HG02981 (cell line): ENCODE results near the gene ARHGEF7.

ENCODE experiments used
- ATAC-seq: cut with Tn5 transposase; IDR thresholded peaks from one replicate; pipeline ENCODE4 v1.9.1; 2021; ENCODE audit warnings: mild to moderate bottlenecking, moderate library complexity; ENCODE audit not compliant: unreplicated experiment

ARHGEF7 gene

GRCh38 chr13:111319998-111320911, 205.1 kb downstream of the ARHGEF7 start, which contains the start of gene TEX29:
Gene TEX29, plus strand, starts transcription at chr13:111320642. Its CDS starts 249 bp downstream, at chr13:111320891.
- no peak for ATAC-seq

DNA sequence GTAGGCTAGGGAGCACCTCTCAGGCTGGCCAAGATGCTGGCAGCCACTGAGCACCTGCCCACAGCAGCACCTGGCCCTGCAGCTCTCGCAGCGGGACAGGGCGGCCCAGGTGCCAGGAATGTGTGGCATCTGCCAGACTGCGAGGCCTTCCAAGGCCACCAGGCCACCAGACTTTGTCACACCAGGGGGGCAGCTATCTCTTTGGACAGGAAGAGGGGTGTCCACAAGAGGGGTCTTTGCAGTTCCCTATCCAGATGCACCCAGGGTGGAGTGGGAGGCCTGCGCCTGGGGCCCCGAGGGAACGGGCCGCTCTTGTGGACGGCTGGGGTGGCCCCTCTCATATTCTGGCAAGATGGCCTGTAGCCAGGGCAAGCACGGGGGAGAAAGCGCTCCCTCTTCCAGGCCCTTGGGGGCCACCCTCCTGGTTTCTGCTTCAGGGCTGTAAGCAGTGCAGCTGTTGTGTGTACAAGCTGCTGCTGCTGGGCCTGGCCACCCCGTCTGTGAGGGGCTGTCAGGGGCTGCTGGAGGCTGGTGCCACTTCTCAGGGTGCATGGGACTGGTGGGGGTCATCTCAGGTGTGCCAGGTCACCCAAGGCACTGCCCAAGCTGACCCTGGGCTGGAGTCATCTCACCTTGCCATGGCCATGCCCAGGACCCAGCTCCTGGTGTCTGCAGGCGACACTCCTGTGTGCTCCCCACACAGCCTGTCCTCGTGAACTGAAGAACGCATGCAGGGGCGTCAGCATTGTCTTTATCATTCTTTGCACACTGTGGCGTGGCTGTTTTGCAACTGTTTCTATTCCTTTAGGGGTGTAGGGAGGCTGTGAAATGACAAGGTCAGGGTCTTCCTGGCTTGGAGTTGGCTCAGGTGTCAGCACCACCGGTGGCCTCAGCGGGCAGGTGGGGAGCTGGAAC, 207.1 kb downstream of the ARHGEF7 start:
- ATAC-seq: no peak

GRCh38 chr13:111322916-111323331, 207.8 kb downstream of the ARHGEF7 start:
- no peak for ATAC-seq

DNA sequence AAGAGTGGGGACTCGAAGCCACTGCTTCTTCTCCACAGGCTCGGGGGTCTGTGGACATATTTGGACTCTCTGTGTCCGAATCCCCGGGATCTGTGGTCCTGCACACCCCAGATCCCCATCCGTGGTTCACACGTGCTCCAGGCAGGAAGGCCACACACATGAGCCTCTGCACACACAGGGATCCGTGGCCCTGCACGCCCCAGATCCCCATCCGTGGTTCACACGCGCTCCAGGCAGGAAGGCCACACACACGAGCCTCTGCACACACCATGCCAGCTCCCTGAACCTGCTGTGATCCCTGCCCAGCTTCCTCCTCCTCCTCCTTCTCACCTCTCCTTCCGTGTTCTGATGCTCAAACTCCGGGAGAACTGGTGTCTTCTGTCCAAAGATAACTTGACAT, 208.4 kb downstream of the ARHGEF7 start:
- no peak for ATAC-seq

GRCh38 chr13:111323950-111324651, 209.0 kb downstream of the ARHGEF7 start:
- ATAC-seq: no peak

GRCh38 chr13:111324736-111325135, 209.6 kb downstream of the ARHGEF7 start:
- no peak for ATAC-seq

DNA sequence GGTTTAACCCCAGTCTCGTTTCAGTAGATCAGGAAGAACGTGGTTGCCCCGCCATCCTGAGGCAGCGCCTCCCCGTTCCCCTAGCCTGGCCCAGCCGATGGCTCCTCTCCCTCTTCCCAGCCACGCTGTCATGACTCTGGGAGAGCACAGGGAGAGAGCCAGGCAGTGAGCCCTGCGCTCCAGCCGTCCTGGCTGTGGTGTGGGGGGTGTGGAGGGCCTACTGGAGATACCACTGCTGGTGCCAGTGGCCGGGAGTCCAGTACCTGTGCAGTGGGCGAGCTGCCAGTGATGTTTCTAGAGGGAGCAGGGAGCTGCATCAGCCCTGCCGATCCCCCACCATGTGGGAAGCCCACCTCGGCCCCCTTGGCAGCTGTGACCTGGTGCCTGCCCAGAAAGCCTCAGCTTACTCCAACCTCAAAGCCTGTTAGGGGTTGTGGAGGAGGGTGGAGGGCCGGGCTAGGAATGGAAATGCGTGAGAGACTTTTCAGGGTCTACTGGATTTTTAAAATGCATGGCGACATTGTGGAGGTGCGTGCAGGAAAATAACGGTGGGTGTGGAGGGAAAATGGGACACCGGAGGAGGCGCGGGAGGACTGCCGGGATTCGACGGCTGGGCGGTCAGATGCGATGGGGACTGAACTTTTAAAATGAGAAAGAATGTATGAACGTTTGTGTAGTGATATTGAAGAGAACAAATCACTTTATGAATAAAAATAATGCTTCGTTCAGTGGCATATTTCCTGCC, 210.2 kb downstream of the ARHGEF7 start:
- ATAC-seq: no peak

- no peak for ATAC-seq
Measured at GRCh38 chr13:111325941-111326620, 211.0 kb downstream of the ARHGEF7 start.

GRCh38 chr13:111326621-111326965, 211.5 kb downstream of the ARHGEF7 start:
- no peak for ATAC-seq

DNA sequence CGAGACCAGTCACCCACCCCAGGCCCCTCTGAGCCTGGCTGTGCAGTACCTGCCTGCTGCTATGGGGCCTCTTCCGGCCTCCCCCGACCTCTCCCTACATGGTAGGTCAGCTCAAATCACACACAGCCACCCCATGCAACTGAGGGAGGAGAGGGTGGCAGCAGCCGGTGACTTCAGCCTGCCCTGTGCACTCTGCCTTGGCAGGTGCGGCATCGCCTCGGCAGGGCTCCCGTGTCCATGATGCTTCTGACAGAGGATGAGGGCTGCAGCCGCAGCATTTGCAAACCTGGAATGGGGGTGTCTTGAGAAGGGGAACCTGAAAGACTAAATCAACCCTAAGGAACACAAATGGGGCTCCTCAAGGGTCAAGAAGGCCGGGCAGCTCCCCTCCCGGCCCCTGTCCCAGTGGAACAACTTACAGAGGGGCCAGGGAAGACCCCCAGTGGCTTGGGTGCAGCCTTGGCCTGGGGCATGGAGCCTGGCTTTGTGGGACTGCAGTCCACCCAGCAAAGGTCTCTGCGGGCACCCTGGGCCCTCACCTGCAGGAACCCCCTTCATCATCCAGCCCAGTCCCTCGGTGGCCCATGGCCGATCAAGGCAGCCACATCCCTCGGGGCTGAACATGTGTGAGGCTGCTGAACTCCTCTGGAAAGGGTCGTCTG, 212.0 kb downstream of the ARHGEF7 start:
- ATAC-seq: no peak

- ATAC-seq: no peak
Measured at GRCh38 chr13:111327730-111328573, 212.8 kb downstream of the ARHGEF7 start.

GRCh38 chr13:111328574-111329410, 213.7 kb downstream of the ARHGEF7 start:
- no peak for ATAC-seq

DNA sequence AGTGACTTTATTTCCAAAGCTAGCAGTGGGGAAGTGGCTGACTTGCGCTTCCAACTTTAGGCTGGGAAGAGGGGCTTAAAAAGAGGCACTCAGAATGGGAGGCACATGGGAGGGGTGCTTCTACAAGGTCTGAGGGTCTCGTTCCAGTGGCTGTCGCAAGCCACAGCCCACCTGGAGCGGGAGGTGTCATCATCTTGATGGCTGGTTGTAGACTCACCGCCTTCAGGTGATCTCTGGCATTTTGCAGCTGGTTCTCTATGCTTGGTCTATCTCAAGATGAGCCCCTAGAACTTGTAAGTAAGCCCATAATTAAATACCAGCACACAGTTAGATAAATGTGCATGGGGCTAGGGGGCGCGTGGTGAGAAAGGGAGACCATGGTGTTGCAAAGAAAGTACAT, 214.5 kb downstream of the ARHGEF7 start:
- ATAC-seq: no peak

- no peak for ATAC-seq
Measured at GRCh38 chr13:111330066-111330610, 215.0 kb downstream of the ARHGEF7 start.

GRCh38 chr13:111335298-111335697, 220.2 kb downstream of the ARHGEF7 start:
- no peak for ATAC-seq

DNA sequence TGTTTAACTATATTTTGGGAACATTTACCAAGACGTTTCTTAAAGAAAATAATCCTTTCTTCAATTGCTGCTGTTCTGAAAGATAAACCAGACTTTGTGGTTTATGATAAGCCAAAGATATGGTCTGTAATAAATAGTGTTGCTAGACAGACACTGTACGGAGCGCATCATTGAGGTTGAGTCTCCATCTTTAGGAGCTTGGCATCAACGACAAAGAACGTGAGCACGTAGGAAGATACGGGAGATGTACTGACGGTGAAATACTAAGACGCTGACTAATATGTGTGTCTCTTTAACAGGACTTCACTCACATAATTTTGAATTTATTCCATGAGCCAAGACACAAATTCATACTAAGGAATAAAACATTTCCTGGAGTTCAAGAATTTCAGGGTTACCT, 221.6 kb downstream of the ARHGEF7 start:
- no peak for ATAC-seq

GRCh38 chr13:111337206-111337605, 222.1 kb downstream of the ARHGEF7 start:
- no peak for ATAC-seq
